ENCODE results near the gene TRMT112.

DNA sequence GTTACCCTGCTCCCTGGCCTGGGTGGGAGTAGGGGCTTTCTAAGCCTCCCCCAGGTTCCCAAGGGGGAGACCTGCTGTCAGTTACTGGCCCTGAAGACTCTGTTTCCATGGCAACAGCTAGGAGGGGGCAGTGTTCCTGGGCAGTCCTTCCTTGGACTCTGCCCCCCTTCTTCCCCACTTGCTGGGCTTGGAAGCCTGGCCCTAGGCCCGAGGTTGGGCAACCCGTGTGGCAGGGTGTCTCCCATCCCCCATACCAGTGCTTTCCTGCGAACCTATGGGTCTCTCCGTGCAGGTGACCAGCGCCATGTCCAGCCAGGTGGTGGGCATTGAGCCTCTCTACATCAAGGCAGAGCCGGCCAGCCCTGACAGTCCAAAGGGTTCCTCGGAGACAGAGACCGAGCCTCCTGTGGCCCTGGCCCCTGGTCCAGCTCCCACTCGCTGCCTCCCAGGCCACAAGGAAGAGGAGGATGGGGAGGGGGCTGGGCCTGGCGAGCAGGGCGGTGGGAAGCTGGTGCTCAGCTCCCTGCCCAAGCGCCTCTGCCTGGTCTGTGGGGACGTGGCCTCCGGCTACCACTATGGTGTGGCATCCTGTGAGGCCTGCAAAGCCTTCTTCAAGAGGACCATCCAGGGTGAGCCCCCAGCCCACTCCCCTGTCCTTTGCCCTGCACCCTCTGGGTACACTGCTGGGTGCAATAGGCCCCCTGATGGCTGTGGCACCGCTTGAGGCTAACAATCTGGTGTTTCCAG is 10.3 kb downstream of the TRMT112 start:
- TF ChIP-seq, protein P1, sequence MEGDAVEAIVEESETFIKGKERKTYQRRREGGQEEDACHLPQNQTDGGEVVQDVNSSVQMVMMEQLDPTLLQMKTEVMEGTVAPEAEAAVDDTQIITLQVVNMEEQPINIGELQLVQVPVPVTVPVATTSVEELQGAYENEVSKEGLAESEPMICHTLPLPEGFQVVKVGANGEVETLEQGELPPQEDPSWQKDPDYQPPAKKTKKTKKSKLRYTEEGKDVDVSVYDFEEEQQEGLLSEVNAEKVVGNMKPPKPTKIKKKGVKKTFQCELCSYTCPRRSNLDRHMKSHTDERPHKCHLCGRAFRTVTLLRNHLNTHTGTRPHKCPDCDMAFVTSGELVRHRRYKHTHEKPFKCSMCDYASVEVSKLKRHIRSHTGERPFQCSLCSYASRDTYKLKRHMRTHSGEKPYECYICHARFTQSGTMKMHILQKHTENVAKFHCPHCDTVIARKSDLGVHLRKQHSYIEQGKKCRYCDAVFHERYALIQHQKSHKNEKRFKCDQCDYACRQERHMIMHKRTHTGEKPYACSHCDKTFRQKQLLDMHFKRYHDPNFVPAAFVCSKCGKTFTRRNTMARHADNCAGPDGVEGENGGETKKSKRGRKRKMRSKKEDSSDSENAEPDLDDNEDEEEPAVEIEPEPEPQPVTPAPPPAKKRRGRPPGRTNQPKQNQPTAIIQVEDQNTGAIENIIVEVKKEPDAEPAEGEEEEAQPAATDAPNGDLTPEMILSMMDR (IDR thresholded peaks at IDR 0.05; ENCODE audit: low read depth, low read length), result no peak
- TF ChIP-seq POLR2A (IDR thresholded peaks at IDR 0.05; ENCODE audit: extremely low read depth, insufficient read length) (no peak), MAX (IDR thresholded peaks at IDR 0.05; ENCODE audit: low read depth, low read length) (no peak), MYC (IDR thresholded peaks at IDR 0.05; ENCODE audit: low read depth, low read length) (no peak)

Measured in NB4 (cell line).